NCI-H1092 treated with DMSO at 0.1 percent for 48 hours (cell line): ENCODE results near the gene GALNT2.

Experiments
- DNase-seq: peaks from one replicate; lab custom pipeline; 2025; lab: John Stamatoyannopoulos, UW

GALNT2 gene

GRCh38 chr1:230263568-230264195 is 196.6 kb downstream of the GALNT2 start:
- DNase-seq: no peak

- no peak for DNase-seq
Observed at GRCh38 chr1:230264342-230264741, 197.3 kb downstream of the GALNT2 start.

- no peak for DNase-seq
Observed at GRCh38 chr1:230265200-230266115, 198.4 kb downstream of the GALNT2 start.

GRCh38 chr1:230266456-230266855 is 199.4 kb downstream of the GALNT2 start:
- DNase-seq: no peak

- DNase-seq: no peak
Observed at GRCh38 chr1:230267338-230268065, 200.5 kb downstream of the GALNT2 start.

- peak; percentile 80 for DNase-seq
Observed at GRCh38 chr1:230268371-230269170, 201.5 kb downstream of the GALNT2 start.

GRCh38 chr1:230270185-230270558 is 203.1 kb downstream of the GALNT2 start:
- no peak for DNase-seq

GRCh38 chr1:230270559-230271281 is 203.7 kb downstream of the GALNT2 start:
- peak; percentile 92 for DNase-seq

GRCh38 chr1:230271300-230272035 is 204.4 kb downstream of the GALNT2 start:
- DNase-seq: no peak

- no peak for DNase-seq
Observed at GRCh38 chr1:230272557-230272956, 205.5 kb downstream of the GALNT2 start.

- no peak for DNase-seq
Observed at GRCh38 chr1:230273141-230273710, 206.2 kb downstream of the GALNT2 start.

GRCh38 chr1:230274254-230274653 is 207.2 kb downstream of the GALNT2 start:
- no peak for DNase-seq

- DNase-seq: no peak
Observed at GRCh38 chr1:230276401-230276800, 209.4 kb downstream of the GALNT2 start.

- DNase-seq: peak; percentile 12
Observed at GRCh38 chr1:230277201-230278025, 210.4 kb downstream of the GALNT2 start.

- DNase-seq: no peak
Observed at GRCh38 chr1:230278376-230278775, 211.3 kb downstream of the GALNT2 start.

- no peak for DNase-seq
Observed at GRCh38 chr1:230278871-230279582, 212.0 kb downstream of the GALNT2 start.

- DNase-seq: no peak
Observed at GRCh38 chr1:230279583-230279945, 212.5 kb downstream of the GALNT2 start.

GRCh38 chr1:230280054-230280795 is 213.2 kb downstream of the GALNT2 start:
- DNase-seq: no peak
